ENCODE data around the gene CTNNA2. TPM values are rescaled to one million over a fixed set of nuclear protein-coding genes. Genes with fewer than 3 reads are reported as not detected.

The CTNNA2 gene
- polyA plus RNA-seq, 1 of the 3 experiments (the other 2 are of a cell fraction), result 0.30 TPM

- no peaks in the 10 kb centered on the region for H3K27me3 ChIP-seq (ENCODE audit: insufficient read depth)
- H3K9me3 ChIP-seq, result no peaks in the 10 kb centered on the region
- no peaks in the 10 kb centered on the region for H3K9me2 ChIP-seq
- WGBS (ENCODE audit: low lambda C conversion rate), result 48% methylated on average over 1 of the region's 1 CpG
- H3K79me2 ChIP-seq (ENCODE audit: insufficient read depth), result no peaks in the 10 kb centered on the region
- no peaks in the 10 kb centered on the region for H4K20me1 ChIP-seq (ENCODE audit: insufficient read depth)
- CTCF ChIA-PET, result no interaction called here
- peaks cover 0 to 3% of the 10 kb centered on the region in 2 experiments; a peak in 1 of 4 replicates for H3K4me1 ChIP-seq (ENCODE audit: control insufficient read depth in 1 of 2, insufficient read depth in 2 of 2, low read depth in 1 of 2, low read length in 1 of 2)
- TF ChIP-seq GATA2 (CRISPR knock-in tag; IDR thresholded peaks at IDR 0.05) (no peak), USF1 (IDR thresholded peaks at IDR 0.05; ENCODE audit: borderline replicate concordance, low read depth) (no peak)
- POLR2A ChIA-PET, result no interaction called here
- H3K4me3 ChIP-seq (ENCODE audit: low read depth in 2 of 2, low read length in 1 of 2), result no peak overlapping the region
- H3K36me3 ChIP-seq (replicated peaks in 1 of 2; ENCODE audit: control insufficient read depth in 1 of 2, insufficient read depth in 2 of 2, low read length in 1 of 2), result no peaks in the 10 kb centered on the region
- H3K9ac ChIP-seq, result no peak overlapping the region
- no peak overlapping the region for H2AFZ ChIP-seq (ENCODE audit: low read depth)
- H3K27ac ChIP-seq (ENCODE audit: low read depth in 2 of 2, low read length in 1 of 2), result no peak overlapping the region
- no peak overlapping the region for H3K4me2 ChIP-seq
- DNase-seq, result no peak
- H3F3A ChIP-seq (replicated peaks; ENCODE audit: insufficient read depth), result no peaks in the 10 kb centered on the region
Measured at GRCh38 chr2:79827881-79828280, 315.0 kb downstream of the CTNNA2 start.

GRCh38 chr2:79830501-79830900 lies 317.6 kb downstream of the CTNNA2 start:
- DNase-seq, result no peak
- POLR2A ChIA-PET, result no interaction called here
- no peak overlapping the region for H2AFZ ChIP-seq (ENCODE audit: low read depth)
- no peak overlapping the region for H3K4me3 ChIP-seq (ENCODE audit: low read depth in 2 of 2, low read length in 1 of 2)
- H3K4me2 ChIP-seq, result no peak overlapping the region
- no peaks in the 10 kb centered on the region for H3K9me3 ChIP-seq
- no peaks in the 10 kb centered on the region for H4K20me1 ChIP-seq (ENCODE audit: insufficient read depth)
- no peaks in the 10 kb centered on the region; the same call in 1 of the 2 replicates for H3K9me2 ChIP-seq
- WGBS (ENCODE audit: low lambda C conversion rate), result 41% methylated on average over 7 of the region's 7 CpGs
- H3K9ac ChIP-seq, result no peak overlapping the region
- H3K79me2 ChIP-seq (ENCODE audit: insufficient read depth), result no peaks in the 10 kb centered on the region
- CTCF ChIA-PET, result no interaction called here
- no peaks in the 10 kb centered on the region for H3K27me3 ChIP-seq (ENCODE audit: insufficient read depth)
- H3K27ac ChIP-seq (ENCODE audit: low read depth in 2 of 2, low read length in 1 of 2), result no peak overlapping the region
- H3K4me1 ChIP-seq (ENCODE audit: control insufficient read depth in 1 of 2, insufficient read depth in 2 of 2, low read depth in 1 of 2, low read length in 1 of 2), result peaks cover 0 to 3% of the 10 kb centered on the region in 2 experiments; a peak in 1 of 4 replicates
- H3F3A ChIP-seq (replicated peaks; ENCODE audit: insufficient read depth), result no peaks in the 10 kb centered on the region
- no peak for TF ChIP-seq NRF1 (IDR thresholded peaks at IDR 0.05; ENCODE audit: low read depth, low read length)
- TF ChIP-seq SMC3 (IDR thresholded peaks at IDR 0.05; ENCODE audit: low read depth, low read length), result no peak
- TF ChIP-seq TCF12 (IDR thresholded peaks at IDR 0.05), result no peak
- TF ChIP-seq POLR2AphosphoS5 (IDR thresholded peaks at IDR 0.05; ENCODE audit: low read depth, low read length), result no peak
- no peak for TF ChIP-seq ELF1 (IDR thresholded peaks at IDR 0.05)
- no peak for TF ChIP-seq JUND (IDR thresholded peaks at IDR 0.05)
- no peak for TF ChIP-seq RCOR1 (IDR thresholded peaks at IDR 0.05; ENCODE audit: low read length)
- TF ChIP-seq TEAD4 (IDR thresholded peaks at IDR 0.05; ENCODE audit: borderline replicate concordance, insufficient read depth), result no peak
- TF ChIP-seq EP300 (IDR thresholded peaks at IDR 0.05; ENCODE audit: borderline replicate concordance in 1 of 2, low read depth in 1 of 2, low read length in 1 of 2), result no peak
- TF ChIP-seq MEF2A (IDR thresholded peaks at IDR 0.05; ENCODE audit: borderline replicate concordance, low read depth), result no peak
- no peak for TF ChIP-seq EZH2phosphoT487 (IDR thresholded peaks at IDR 0.05; ENCODE audit: borderline replicate concordance, low read depth)
- no peak for TF ChIP-seq CTCF (IDR thresholded peaks at IDR 0.05)
- no peak for TF ChIP-seq FOXJ3 (CRISPR knock-in tag; IDR thresholded peaks at IDR 0.05)
- TF ChIP-seq USF1 (IDR thresholded peaks at IDR 0.05; ENCODE audit: borderline replicate concordance, low read depth), result no peak
- no peak for TF ChIP-seq SIN3A (IDR thresholded peaks at IDR 0.05; ENCODE audit: borderline replicate concordance, low read depth, low read length)
- no peak for TF ChIP-seq CHD2 (IDR thresholded peaks at IDR 0.05; ENCODE audit: low read length, partially characterized antibody)
- no peak for TF ChIP-seq YY1 (IDR thresholded peaks at IDR 0.05; ENCODE audit: low read depth)
- no peak for TF ChIP-seq USF2 (IDR thresholded peaks at IDR 0.05; ENCODE audit: borderline replicate concordance, low read depth, low read length)
- no peaks in the 10 kb centered on the region for H3K36me3 ChIP-seq (replicated peaks in 1 of 2; ENCODE audit: control insufficient read depth in 1 of 2, insufficient read depth in 2 of 2, low read length in 1 of 2)

Measured in SK-N-SH (cell line).